IPS-18a (cell line): ENCODE measurements around the gene NSUN6.

Experiments used
- H3K27ac ChIP-seq: one replicate; pipeline ENCODE4 v1.5.1; 2013; ENCODE audit warnings: low read length
- H3K27me3 ChIP-seq: one replicate; pipeline ENCODE4 v1.6.1; 2013; ENCODE audit warnings: mild to moderate bottlenecking, low read length; ENCODE audit not compliant: control insufficient read depth, insufficient read depth
- H3K36me3 ChIP-seq: one replicate; pipeline ENCODE4 v1.6.1; 2013; ENCODE audit warnings: low read depth, low read length; ENCODE audit not compliant: control insufficient read depth
- H3K4me1 ChIP-seq: one replicate; pipeline ENCODE4 v1.6.1; 2013; ENCODE audit warnings: low read depth, low read length; ENCODE audit not compliant: control insufficient read depth
- H3K4me3 ChIP-seq: one replicate; pipeline ENCODE4 v1.5.1; 2013; ENCODE audit warnings: low read length
- H3K9ac ChIP-seq: one replicate; pipeline ENCODE4 v1.6.1; 2013; ENCODE audit warnings: mild to moderate bottlenecking, low read length, moderate library complexity
- H3K9me3 ChIP-seq: one replicate; pipeline ENCODE4 v1.6.1; 2013; ENCODE audit warnings: low read depth, low read length; ENCODE audit not compliant: control insufficient read depth

The NSUN6 gene

DNA sequence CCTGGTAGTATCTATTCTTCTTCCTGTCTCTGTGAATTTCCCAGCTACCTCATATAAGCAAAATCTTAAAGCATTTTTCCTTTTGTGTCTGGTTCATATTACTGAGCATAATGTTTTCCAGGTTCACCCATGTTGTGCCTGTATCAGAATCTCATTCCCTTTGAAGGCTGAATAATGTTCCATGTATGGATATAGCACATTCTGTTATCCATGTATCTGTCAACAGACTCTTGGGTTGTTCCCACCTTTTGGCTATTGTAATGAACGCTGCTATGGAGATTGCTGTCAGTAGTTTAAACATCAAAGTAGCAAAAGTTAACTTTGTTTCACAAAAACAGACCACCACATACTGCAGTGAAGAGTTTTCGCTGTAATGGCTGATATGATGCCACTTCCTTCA lies 99.9 kb downstream of the NSUN6 start:
- H3K4me1 ChIP-seq, result no peaks in the 10 kb centered on the region
- no peak overlapping the region for H3K4me3 ChIP-seq
- no peaks in the 10 kb centered on the region for H3K27me3 ChIP-seq
- peaks cover 7% of the 10 kb centered on the region for H3K36me3 ChIP-seq
- H3K9me3 ChIP-seq, result peaks cover 20% of the 10 kb centered on the region
- no peak overlapping the region for H3K27ac ChIP-seq
- no peak overlapping the region for H3K9ac ChIP-seq

GRCh38 chr10:18549105-18549504 lies 102.3 kb downstream of the NSUN6 start:
- no peak overlapping the region for H3K4me3 ChIP-seq
- H3K27me3 ChIP-seq, result no peaks in the 10 kb centered on the region
- H3K9ac ChIP-seq, result no peak overlapping the region
- H3K27ac ChIP-seq, result no peak overlapping the region
- peaks cover 6% of the 10 kb centered on the region for H3K9me3 ChIP-seq
- H3K4me1 ChIP-seq, result no peaks in the 10 kb centered on the region
- peaks cover 10% of the 10 kb centered on the region for H3K36me3 ChIP-seq

- H3K36me3 ChIP-seq, result peaks cover 16% of the 10 kb centered on the region
- H3K9ac ChIP-seq, result no peak overlapping the region
- no peak overlapping the region for H3K27ac ChIP-seq
- no peaks in the 10 kb centered on the region for H3K4me1 ChIP-seq
- H3K4me3 ChIP-seq, result no peak overlapping the region
- H3K27me3 ChIP-seq, result no peaks in the 10 kb centered on the region
- no peaks in the 10 kb centered on the region for H3K9me3 ChIP-seq
Observed at GRCh38 chr10:18545621-18546305, 105.6 kb downstream of the NSUN6 start.

DNA sequence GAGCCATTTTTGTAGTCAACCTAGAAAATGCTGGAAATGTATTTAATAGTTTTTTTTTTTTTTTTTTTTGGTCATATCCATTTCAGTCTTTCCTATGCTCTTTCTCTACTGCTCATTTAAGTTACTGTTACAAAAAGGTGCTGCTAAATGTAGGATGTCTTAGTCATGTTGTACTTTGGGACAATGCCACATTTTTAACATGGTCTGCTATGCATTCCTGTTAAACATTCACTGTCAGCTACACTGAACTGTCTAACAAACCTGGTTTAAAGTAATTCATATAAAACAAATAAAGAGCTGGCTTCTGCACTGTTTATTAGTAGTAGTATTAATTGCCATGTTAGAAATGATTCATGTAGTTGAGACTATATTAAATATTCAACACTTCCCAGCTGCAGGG lies 108.6 kb downstream of the NSUN6 start:
- peaks cover 29% of the 10 kb centered on the region for H3K36me3 ChIP-seq
- H3K27ac ChIP-seq, result no peak overlapping the region
- no peak overlapping the region for H3K4me3 ChIP-seq
- H3K27me3 ChIP-seq, result no peaks in the 10 kb centered on the region
- no peaks in the 10 kb centered on the region for H3K4me1 ChIP-seq
- no peaks in the 10 kb centered on the region for H3K9me3 ChIP-seq
- no peak overlapping the region for H3K9ac ChIP-seq

DNA sequence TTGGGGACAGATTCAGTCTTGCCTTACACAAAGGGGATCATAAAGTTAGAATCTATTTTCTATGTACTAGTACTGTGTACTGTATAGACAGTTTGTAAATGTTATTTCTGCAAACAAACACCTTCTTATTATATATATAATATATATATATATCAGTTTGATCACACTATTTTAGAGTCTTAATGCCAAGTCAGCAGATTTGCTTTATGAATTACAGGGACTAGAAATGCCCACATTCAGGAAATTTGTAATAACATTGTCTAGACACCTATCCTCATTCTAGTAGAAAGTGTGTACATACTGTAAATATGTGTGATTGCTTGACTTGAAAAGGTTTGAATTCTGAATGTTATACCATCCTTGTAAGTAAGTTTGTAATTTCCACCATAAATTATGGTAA lies 111.2 kb downstream of the NSUN6 start:
- no peaks in the 10 kb centered on the region for H3K4me1 ChIP-seq
- H3K27ac ChIP-seq, result no peak overlapping the region
- H3K27me3 ChIP-seq, result no peaks in the 10 kb centered on the region
- H3K4me3 ChIP-seq, result no peak overlapping the region
- peaks cover 25% of the 10 kb centered on the region for H3K36me3 ChIP-seq
- no peak overlapping the region for H3K9ac ChIP-seq
- no peaks in the 10 kb centered on the region for H3K9me3 ChIP-seq

- Histone ChIP-seq H3K36me3 (peaks cover 24% of the 10 kb centered on the region), H3K4me3 (no peak overlapping the region), H3K27me3 (no peaks in the 10 kb centered on the region), H3K27ac (no peak overlapping the region), H3K4me1 (no peaks in the 10 kb centered on the region), H3K9me3 (no peaks in the 10 kb centered on the region), H3K9ac (no peak overlapping the region)
Observed at GRCh38 chr10:18539335-18539734, 112.1 kb downstream of the NSUN6 start.

DNA sequence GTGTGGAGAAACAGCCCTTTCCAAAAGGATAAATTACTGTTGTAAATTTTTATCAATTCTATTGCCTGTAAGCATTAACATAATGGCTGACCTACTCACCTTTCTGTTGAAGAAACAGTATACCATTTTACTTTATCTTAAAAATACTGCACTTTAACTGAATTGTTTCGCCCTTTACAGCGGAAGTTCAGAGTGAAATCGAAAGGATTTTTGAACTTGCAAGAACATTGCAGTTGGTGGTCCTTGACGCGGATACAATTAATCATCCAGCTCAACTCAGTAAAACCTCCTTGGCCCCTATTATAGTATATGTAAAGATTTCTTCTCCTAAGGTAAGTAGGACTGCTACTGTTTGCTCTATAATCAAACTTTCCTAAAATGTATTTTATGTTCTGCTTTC lies 117.5 kb downstream of the NSUN6 start:
- H3K9me3 ChIP-seq, result no peaks in the 10 kb centered on the region
- H3K36me3 ChIP-seq, result peaks cover 6% of the 10 kb centered on the region
- H3K9ac ChIP-seq, result no peak overlapping the region
- H3K4me1 ChIP-seq, result no peaks in the 10 kb centered on the region
- no peaks in the 10 kb centered on the region for H3K27me3 ChIP-seq
- no peak overlapping the region for H3K4me3 ChIP-seq
- H3K27ac ChIP-seq, result no peak overlapping the region

- H3K4me1 ChIP-seq, result no peaks in the 10 kb centered on the region
- no peak overlapping the region for H3K9ac ChIP-seq
- H3K4me3 ChIP-seq, result no peak overlapping the region
- no peaks in the 10 kb centered on the region for H3K27me3 ChIP-seq
- H3K27ac ChIP-seq, result no peak overlapping the region
- H3K9me3 ChIP-seq, result no peaks in the 10 kb centered on the region
- no peaks in the 10 kb centered on the region for H3K36me3 ChIP-seq
Observed at GRCh38 chr10:18532881-18533535, 118.4 kb downstream of the NSUN6 start.

- H3K9ac ChIP-seq, result no peak overlapping the region
- no peaks in the 10 kb centered on the region for H3K36me3 ChIP-seq
- H3K27me3 ChIP-seq, result no peaks in the 10 kb centered on the region
- no peaks in the 10 kb centered on the region for H3K9me3 ChIP-seq
- H3K4me3 ChIP-seq, result no peak overlapping the region
- no peak overlapping the region for H3K27ac ChIP-seq
- H3K4me1 ChIP-seq, result no peaks in the 10 kb centered on the region
Observed at GRCh38 chr10:18528292-18528691, 123.1 kb downstream of the NSUN6 start.

- no peak overlapping the region for H3K4me3 ChIP-seq
- no peaks in the 10 kb centered on the region for H3K36me3 ChIP-seq
- H3K4me1 ChIP-seq, result no peaks in the 10 kb centered on the region
- H3K9me3 ChIP-seq, result no peaks in the 10 kb centered on the region
- H3K27ac ChIP-seq, result no peak overlapping the region
- no peaks in the 10 kb centered on the region for H3K27me3 ChIP-seq
- H3K9ac ChIP-seq, result no peak overlapping the region
Observed at GRCh38 chr10:18527687-18528086, 123.7 kb downstream of the NSUN6 start.

DNA sequence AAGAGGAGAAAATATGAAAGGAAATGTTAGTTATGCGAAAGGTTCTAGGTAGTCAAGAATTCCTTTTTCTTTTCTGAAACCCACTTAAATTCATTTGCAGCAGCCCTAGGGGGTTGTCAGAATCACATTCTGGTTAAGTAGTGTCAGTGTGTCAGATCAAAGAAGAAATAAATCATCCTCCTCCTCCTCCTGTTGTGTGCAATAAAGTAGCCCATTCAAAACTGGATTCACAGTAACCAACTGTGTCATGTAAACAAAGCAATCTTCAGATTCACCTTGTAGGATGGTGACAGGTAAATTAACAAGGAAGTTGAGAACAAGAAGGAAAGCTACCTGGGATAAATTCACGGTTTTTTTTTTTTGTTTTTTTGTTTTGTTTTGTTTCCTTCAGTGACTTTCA lies 127.5 kb downstream of the NSUN6 start:
- Histone ChIP-seq H3K36me3 (no peaks in the 10 kb centered on the region), H3K9me3 (no peaks in the 10 kb centered on the region), H3K27ac (no peak overlapping the region), H3K9ac (no peak overlapping the region), H3K4me1 (no peaks in the 10 kb centered on the region), H3K4me3 (no peak overlapping the region), H3K27me3 (no peaks in the 10 kb centered on the region)

DNA sequence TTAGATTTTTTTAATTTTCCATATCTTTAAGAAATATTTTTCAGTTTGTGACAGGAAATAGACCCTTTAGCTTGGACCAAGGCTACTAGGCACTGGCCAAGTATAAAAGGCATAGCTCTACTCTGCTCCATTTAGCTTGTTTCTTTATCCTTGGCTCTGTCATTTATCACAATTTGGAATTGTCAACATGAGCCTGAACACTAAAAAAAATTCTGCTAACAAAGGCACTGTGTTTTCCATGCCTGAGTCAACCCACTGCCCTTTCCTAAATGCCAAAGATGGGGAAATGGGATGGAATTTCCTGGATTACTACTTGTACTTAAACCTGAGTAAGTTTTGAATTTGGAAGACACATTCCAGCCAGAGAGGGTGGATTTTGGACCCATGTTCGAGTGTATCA lies 128.4 kb downstream of the NSUN6 start:
- Histone ChIP-seq H3K27ac (no peak overlapping the region), H3K27me3 (no peaks in the 10 kb centered on the region), H3K9ac (no peak overlapping the region), H3K4me3 (no peak overlapping the region), H3K9me3 (no peaks in the 10 kb centered on the region), H3K4me1 (no peaks in the 10 kb centered on the region), H3K36me3 (no peaks in the 10 kb centered on the region)
